Stimulated activated CD8-positive, alpha-beta memory T cell treated with anti-CD3 and anti-CD28 coated beads, Interleukin-12 subunit alpha, Interleukin-12 subunit beta, amount 100 ng/mL, for 24 hours (primary cell): ENCODE results near the gene AMZ2.
A peak's percentile ranks its signal among the peaks of the same experiment; 100 is the strongest.
"Not testable (repeated sequence)": the region's sequence is repeated elsewhere in the genome, so short reads cannot be mapped to it uniquely, and the experiment has no call there.

Experiments used
- DNase-seq: peaks from one replicate; pipeline ENCODE4 v3.0.0-alpha.2; 2020; ENCODE audit errors: extremely low read depth

Gene AMZ2

GRCh38 chr17:68249354-68249765 lies 1.5 kb downstream of the AMZ2 start:
- no peak for DNase-seq

- not testable (repeated sequence) for DNase-seq
These were observed 5.6 kb downstream of the AMZ2 start for GRCh38 chr17:68253426-68253825.

GRCh38 chr17:68255151-68255550 lies 7.3 kb downstream of the AMZ2 start:
- no peak for DNase-seq

GRCh38 chr17:68255731-68256538 lies 8.1 kb downstream of the AMZ2 start:
- no peak for DNase-seq

DNA sequence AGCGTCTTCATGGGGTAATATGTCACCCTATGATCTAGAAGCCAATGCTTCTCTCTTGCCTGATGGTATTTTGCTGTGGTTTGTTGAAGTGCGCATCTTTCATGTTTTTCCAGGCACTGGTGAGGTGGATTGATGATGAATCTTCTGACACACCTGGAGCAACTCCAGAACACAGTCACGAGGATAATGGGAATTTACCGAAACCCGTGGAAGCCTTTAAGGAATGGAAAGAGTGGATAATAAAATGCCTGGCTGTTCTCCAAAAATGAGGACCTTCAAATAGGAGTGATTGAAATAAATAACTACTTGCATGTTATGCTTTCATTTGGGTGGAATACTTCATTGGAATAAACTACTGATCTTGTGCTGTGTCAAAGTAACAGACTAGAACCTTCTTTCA lies 8.9 kb downstream of the AMZ2 start:
- not testable (repeated sequence) for DNase-seq

DNA sequence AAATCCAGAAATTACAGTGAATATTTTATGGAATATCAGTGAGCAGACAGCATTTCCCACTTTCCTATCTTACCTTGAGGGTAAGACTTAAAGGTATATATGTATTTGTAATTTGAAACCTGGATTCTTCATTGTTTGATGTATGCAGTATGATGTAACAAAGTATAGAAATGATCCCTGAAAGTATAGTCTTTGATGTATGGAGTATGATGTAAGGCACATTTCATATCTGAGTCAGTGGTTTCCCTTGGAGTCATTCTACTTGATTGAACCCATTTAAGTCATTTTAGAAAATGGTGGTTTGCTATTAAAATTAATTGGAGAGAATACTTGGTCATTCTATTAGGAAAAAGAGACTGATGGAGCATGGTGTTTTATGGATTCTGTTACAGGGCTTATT lies 10.1 kb downstream of the AMZ2 start:
- no peak for DNase-seq

DNA sequence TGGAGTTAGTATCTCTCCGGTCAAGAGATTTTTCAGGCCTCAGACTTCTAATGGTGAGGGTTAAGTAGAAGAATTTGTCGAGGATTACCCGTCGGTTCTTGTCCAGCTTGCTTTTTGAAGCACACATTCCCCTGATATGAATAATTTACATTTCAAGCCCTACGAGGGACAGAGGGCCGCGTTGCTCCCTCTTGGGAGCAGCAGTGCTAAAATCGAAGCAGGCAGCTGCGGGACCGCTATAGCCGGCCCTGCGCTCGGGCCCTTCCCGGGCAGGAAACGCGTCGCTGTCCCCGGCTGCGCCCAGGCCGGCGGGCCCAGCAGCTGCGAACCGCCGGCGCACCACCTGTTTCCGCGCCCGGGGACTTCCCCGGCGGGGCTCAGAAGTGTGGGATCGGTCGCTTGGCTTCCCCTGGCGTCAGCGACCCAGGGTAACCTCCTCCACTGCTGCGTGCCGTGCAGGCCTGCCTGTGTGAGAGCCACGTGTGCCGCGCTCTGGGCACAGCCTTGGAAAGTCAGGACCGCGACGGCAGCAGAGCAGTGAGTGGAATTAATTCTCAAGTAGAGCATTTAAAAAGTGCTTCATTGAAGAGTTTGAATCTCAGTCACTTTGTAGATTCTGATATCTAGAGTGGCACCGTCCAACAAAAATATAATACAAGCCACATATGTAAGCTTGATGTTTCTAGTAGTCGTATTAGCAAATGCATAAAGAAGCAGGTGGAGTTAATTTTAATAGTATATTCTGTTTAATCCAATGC lies 11.2 kb downstream of the AMZ2 start:
- DNase-seq = peak; percentile 38

DNA sequence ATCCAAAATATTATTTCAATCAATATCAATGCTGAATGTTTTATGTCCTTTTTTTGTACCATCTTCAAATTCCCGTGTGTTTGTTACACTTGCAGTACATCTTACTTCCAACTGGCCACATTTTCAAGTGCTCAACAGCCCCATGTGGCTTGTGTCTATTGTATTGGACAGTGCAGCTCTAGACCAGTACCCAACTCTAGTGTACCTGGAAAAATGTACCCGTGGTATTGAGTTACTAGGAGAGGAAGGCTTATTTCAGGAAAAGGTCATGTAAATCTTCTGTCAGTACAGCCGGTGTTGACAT lies 11.8 kb downstream of the AMZ2 start:
- not testable (repeated sequence) for DNase-seq

GRCh38 chr17:68260051-68260762 lies 12.4 kb downstream of the AMZ2 start:
- DNase-seq = no peak

DNA sequence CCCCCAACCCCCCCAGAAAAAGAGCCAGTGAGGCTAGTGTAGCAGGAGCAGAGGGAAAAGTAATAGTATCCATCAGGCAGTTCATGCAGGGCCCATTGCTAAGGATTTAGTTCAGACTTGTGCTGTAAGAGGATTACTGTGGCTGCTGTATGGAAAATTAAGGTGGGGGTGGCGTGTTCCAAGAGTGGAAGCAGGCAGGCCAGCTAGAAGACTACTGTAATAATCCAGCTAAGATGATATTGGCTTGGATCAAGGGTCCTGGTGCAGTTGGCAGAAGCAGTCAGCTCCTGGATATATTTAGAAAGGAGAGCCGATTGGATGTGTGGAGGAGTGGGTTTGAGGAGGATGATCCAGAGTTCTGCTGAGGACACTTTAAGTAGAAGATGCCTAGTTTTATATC lies 14.6 kb downstream of the AMZ2 start:
- DNase-seq = not testable (repeated sequence)

DNA sequence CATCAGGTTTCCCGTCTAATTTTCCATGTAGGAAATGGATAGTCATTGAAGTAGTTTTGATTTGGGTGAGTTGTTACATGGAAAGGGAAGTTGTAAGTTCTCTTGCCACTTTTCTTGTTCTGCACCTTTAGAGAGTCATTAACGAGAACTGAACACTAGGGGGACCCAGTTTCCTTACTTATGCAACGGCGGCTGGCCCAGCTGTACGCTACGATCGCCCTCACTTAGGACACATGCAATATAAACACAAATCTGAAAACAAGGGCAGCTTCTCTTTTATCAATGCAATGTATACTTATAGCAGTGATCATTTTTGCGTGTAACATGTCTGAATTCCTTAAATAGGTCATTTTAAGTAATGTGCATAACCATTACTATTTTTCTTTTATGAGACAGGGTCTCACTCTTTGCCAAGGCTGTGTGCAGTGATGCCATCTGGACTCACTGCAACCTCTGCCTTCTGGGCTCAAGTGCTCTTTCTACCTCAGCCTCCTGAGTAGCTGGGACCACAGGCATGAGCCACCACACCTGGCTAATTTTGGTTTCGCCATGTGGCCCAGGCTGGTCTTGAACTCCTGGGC lies 15.3 kb downstream of the AMZ2 start:
- DNase-seq = not testable (repeated sequence)

DNA sequence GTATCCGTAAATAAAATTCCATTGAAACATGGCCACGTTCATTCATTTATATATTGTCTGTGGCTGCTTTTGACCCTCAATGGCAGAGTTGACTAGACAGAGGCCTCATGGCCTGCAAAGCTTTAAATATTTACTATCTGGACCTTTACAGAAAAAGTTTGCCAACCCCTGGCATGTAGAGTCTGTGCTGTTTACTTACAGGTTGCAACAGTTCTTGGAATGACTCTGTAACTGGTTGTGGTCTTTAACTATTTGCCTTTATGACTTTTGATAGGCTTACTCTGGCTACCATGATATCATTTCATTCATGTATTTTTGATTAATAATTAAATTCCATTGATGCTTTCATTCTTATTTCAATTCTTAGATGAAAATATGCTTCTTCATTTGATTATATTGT lies 18.0 kb downstream of the AMZ2 start:
- DNase-seq = not testable (repeated sequence)

GRCh38 chr17:68273722-68274121 lies 25.9 kb downstream of the AMZ2 start:
- DNase-seq = no peak

DNA sequence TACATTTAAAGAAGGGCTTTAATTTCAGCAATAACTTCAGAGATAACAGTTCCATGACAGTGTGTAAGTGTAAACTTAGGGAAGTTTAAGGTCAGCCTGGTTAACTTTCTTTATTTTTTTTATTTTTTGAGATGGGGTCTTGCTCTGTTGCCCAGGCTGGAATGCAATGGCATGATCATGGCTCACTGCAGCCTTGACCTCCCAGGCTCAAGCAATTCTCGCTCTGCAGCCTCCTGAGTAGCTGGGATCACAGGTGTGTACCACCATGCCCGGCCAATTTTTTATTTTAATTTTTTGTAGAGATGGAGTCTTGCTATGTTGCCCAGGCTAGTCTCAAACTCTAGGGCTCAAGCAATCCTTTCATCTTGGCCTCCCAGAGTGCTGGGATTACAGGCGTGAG lies 28.5 kb downstream of the AMZ2 start:
- not testable (repeated sequence) for DNase-seq

GRCh38 chr17:68277807-68278206 lies 30.0 kb downstream of the AMZ2 start:
- DNase-seq = no peak

GRCh38 chr17:68281965-68282364 lies 34.1 kb downstream of the AMZ2 start:
- DNase-seq = not testable (repeated sequence)

GRCh38 chr17:68288375-68288774 lies 40.5 kb downstream of the AMZ2 start:
- no peak for DNase-seq

GRCh38 chr17:68288804-68289203 lies 41.0 kb downstream of the AMZ2 start:
- no peak for DNase-seq

- DNase-seq = no peak
These were observed 41.6 kb downstream of the AMZ2 start for GRCh38 chr17:68289473-68289872.

GRCh38 chr17:68289936-68290267 lies 42.1 kb downstream of the AMZ2 start:
- DNase-seq = no peak

DNA sequence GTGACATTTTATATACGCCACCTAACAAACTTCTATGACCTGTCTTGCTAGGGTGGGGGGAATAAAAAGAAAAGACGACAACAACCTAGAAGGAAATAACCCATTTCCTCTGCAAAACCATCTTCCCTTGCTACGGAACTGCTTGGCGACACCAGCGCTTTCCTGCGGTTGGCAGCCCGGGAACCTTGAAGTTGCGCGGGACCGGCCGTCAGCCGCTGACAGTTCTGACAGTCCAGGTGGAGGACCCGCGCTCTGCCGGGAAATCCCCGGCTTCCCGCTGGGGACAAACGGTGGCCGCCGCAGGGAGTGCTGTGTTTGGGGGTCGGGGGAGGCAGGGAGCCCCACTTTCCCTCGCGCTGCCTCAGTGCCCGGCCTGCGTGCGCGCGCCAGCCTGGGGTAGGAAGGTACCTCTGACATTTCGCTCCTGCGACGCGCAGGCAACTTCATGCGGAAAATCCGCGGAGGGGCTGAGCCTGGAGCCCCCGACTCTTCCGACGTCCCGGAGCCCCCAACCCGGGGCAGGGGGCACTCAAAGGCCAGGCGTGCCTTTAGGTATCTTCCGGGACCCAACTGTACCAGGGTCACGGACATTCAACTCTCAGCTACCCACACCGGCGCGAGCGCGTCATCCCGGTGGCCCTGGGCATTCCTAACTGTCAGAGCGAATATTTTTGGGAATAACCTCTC lies 42.6 kb downstream of the AMZ2 start:
- DNase-seq = no peak
